ENCODE results near the gene UBXN10. TPM values are rescaled to one million over a fixed set of nuclear protein-coding genes. Genes with fewer than 3 reads are reported as not detected.

UBXN10 gene
- total and polyA plus RNA-seq, 9 donors, result 0.20 to 28.0 (median 1.5) TPM

DNA sequence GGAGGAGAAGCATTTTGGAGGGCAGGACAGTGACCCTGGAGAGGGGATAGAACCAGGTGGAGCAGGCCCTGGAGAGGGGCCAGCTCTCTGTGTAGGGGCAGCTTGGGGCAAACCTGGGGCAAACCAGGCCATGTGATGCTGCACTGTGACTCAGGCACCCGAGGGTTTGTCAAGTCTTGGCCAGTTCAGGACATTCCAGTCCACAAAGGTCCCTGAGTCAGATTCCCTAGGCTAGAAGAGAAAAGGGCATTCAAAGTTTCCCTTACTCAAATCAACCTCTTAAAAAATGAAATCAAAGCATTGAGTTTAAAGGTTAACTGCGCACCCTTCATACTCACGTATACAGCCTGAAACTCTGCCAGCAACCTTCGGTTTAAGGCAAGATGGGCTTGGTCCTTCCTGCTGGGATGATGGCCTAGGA lies 25.6 kb downstream of the UBXN10 start:
- Histone ChIP-seq H3K27me3 (no peaks in the 10 kb centered on the region), H3K36me3 (no peaks in the 10 kb centered on the region), H3K27ac (peak overlapping the region; percentile 2 to 23), H3K4me1 (ENCODE audit: insufficient read depth) (peaks cover 12% of the 10 kb centered on the region), H3K4me3 (no peak overlapping the region), H3K9me3 (no peaks in the 10 kb centered on the region)
- 43 to 52% (median 49%) methylated on average over 4 of the region's 4 CpGs for whole genome bisulfite sequencing, 3 donors
- intact Hi-C loops (cut with DNase I), result loop anchor here in 3 of 4 donors (5.0 to 10.0 kb wide), 2 partner anchors 281 to 283 kb away; no protein-coding TSS in a partner anchor
- no peak for TF ChIP-seq POLR2A (IDR thresholded peaks at IDR 0.05)
- TF ChIP-seq, protein P1, sequence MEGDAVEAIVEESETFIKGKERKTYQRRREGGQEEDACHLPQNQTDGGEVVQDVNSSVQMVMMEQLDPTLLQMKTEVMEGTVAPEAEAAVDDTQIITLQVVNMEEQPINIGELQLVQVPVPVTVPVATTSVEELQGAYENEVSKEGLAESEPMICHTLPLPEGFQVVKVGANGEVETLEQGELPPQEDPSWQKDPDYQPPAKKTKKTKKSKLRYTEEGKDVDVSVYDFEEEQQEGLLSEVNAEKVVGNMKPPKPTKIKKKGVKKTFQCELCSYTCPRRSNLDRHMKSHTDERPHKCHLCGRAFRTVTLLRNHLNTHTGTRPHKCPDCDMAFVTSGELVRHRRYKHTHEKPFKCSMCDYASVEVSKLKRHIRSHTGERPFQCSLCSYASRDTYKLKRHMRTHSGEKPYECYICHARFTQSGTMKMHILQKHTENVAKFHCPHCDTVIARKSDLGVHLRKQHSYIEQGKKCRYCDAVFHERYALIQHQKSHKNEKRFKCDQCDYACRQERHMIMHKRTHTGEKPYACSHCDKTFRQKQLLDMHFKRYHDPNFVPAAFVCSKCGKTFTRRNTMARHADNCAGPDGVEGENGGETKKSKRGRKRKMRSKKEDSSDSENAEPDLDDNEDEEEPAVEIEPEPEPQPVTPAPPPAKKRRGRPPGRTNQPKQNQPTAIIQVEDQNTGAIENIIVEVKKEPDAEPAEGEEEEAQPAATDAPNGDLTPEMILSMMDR (IDR thresholded peaks at IDR 0.05), result no peak
- TF ChIP-seq EP300 (IDR thresholded peaks at IDR 0.05), result no peak
- DNase-seq, result peak; percentile 37 to 68 (median 51)

DNA sequence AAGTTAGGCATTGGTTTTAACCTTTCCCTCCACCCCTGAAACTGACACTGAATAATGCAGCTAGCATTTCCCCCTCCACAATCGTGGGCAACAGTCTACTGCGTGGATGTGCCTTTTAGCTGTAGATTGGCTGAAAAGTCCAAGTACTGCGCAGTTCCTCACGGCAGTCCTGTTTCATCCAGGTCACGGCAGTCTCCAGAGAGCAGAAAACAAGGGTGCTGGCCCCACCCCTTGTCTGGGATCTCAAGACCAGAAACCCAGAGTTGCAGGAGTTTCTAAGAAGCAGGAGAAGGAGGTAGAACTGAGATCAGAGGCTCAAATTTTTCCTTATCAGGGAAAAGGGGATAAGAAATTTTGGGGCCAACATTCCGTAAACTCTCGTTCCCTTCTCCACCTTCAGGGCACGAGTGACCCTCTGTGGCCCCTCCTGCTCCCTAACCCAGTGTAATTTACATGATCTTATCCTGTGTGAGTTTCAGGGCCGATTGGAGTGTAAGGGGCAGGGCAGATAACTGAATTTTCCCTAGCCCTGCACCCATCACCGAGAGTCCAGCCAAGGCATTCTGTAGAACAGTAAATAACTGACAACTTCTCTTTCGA lies 26.3 kb downstream of the UBXN10 start:
- WGBS, 3 donors, result 62 to 67% (median 66%) methylated on average over 11 of the region's 11 CpGs
- H3K4me3 ChIP-seq, result no peak overlapping the region
- DNase-seq, result no peak
- H3K9me3 ChIP-seq, result no peaks in the 10 kb centered on the region
- H3K27ac ChIP-seq, result no peak overlapping the region
- H3K4me1 ChIP-seq (ENCODE audit: insufficient read depth), result peaks cover 12% of the 10 kb centered on the region
- no peaks in the 10 kb centered on the region for H3K36me3 ChIP-seq
- no peak for TF ChIP-seq POLR2A (IDR thresholded peaks at IDR 0.05)
- TF ChIP-seq, protein P1 (IDR thresholded peaks at IDR 0.05), result no peak
- TF ChIP-seq EP300 (IDR thresholded peaks at IDR 0.05), result no peak
- intact Hi-C loops (cut with DNase I), result loop anchor here in 3 of 4 donors (5.0 to 10.0 kb wide), 2 partner anchors 280 to 283 kb away; no protein-coding TSS in a partner anchor
- H3K27me3 ChIP-seq, result no peaks in the 10 kb centered on the region

DNA sequence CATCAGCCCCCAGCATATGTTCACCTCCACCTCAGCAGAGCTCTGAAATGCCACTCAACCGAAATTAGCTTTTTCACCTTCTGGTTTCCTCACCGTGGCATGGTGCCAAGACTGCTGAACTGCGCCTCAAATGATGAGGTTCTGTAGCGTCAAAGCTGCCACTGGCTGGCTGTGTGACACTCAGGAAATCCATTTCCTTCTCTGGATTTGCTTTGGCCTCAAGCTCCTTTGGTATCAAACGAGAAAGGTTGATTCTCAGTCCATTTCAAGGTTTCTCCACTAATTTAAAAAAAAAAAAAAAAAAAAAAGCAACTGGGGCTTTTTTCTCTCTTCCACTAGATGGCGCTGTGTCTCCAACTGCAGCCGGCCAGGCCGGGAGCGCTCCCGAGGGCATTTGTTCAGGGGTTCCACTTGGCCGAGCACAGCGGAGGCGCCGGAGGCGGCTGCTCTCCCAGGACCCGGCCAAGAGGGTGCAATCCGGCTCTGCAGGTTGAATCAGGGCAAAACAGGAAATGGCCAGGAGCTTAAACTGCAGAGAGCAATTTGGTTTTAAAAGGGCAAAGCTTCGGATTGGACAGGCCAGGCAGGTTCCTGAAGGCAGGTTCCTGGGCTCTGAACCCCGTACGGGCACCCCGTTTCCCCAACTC lies 26.9 kb downstream of the UBXN10 start:
- Histone ChIP-seq H3K4me1 (ENCODE audit: insufficient read depth) (peaks cover 12% of the 10 kb centered on the region), H3K27ac (no peak overlapping the region), H3K27me3 (no peaks in the 10 kb centered on the region), H3K4me3 (no peak overlapping the region), H3K36me3 (no peaks in the 10 kb centered on the region), H3K9me3 (no peaks in the 10 kb centered on the region)
- intact Hi-C loops (cut with DNase I), result loop anchor here in 3 of 4 donors (5.0 to 10.0 kb wide), 2 partner anchors 279 to 282 kb away; no protein-coding TSS in a partner anchor
- TF ChIP-seq POLR2A (IDR thresholded peaks at IDR 0.05), result no peak
- TF ChIP-seq, protein P1 (IDR thresholded peaks at IDR 0.05), result peak; percentile 26 to 51 (median 31)
- TF ChIP-seq EP300 (IDR thresholded peaks at IDR 0.05), result no peak
- peak; percentile 57 to 76 (median 64) for DNase-seq
- WGBS, 3 donors, result 6 to 10% (median 8%) methylated on average over 21 of the region's 21 CpGs

DNA sequence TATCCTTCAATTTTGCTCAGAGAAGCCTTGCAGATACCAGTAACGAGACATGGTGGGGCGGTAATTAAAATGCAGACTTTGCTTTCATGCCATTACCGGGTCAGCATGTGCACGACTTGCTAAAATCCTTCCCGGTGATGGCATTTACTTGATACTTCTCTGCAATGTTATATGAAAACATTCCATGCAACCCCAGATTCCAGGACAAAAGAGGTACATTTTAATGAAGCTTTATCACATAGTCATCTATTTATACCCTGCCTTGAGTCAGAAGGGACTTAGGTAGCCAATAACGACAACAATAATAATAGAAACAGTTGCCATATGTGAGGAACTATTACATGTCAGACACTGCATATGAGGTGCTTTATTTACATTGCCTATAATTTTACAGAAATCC lies 29.8 kb downstream of the UBXN10 start:
- H3K27me3 ChIP-seq, result no peaks in the 10 kb centered on the region
- peaks cover 10% of the 10 kb centered on the region for H3K4me1 ChIP-seq (ENCODE audit: insufficient read depth)
- WGBS, 3 donors, result 45 to 64% (median 49%) methylated on average over 6 of the region's 6 CpGs
- H3K36me3 ChIP-seq, result no peaks in the 10 kb centered on the region
- TF ChIP-seq, protein P1 (IDR thresholded peaks at IDR 0.05), result no peak
- no peak for TF ChIP-seq POLR2A (IDR thresholded peaks at IDR 0.05)
- no peak for TF ChIP-seq EP300 (IDR thresholded peaks at IDR 0.05)
- H3K9me3 ChIP-seq, result no peaks in the 10 kb centered on the region
- intact Hi-C loops (cut with DNase I), result loop anchor here in 1 of 4 donors (10.0 kb wide), 1 partner anchor 279 kb away; no protein-coding TSS in a partner anchor
- no peak overlapping the region for H3K27ac ChIP-seq
- DNase-seq, result no peak
- H3K4me3 ChIP-seq, result no peak overlapping the region
